HG03460 (cell line): ENCODE results near the gene SLC35E3.

Experiments used
- ATAC-seq: cut with Tn5 transposase; IDR thresholded peaks from one replicate; pipeline ENCODE4 v1.9.1; 2021; ENCODE audit not compliant: unreplicated experiment

SLC35E3 gene

GRCh38 chr12:68769941-68770340 is 24.0 kb downstream of the SLC35E3 start:
- no peak for ATAC-seq

- no peak for ATAC-seq
These were observed 25.4 kb downstream of the SLC35E3 start for GRCh38 chr12:68771223-68771925.

GRCh38 chr12:68772714-68773113 is 26.7 kb downstream of the SLC35E3 start:
- no peak for ATAC-seq

DNA sequence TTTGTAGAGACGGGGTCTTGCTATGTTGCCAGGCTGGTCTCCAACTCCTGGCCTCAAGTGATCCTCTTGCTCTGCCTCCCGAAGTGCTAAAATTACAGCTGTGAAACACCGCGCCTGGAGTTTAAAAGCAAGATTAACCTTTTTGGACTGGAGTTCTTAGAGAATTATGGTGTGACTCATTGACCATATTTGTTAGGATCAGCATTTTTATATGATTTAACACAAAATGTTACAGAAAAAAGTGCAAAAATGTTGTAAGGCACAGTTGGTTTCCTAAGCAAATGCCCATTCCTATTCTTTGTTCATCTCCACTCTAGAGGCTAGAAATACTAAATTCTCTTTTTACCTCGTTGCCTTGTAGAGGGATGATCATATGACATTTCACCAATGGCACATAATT is 27.6 kb downstream of the SLC35E3 start:
- no peak for ATAC-seq

DNA sequence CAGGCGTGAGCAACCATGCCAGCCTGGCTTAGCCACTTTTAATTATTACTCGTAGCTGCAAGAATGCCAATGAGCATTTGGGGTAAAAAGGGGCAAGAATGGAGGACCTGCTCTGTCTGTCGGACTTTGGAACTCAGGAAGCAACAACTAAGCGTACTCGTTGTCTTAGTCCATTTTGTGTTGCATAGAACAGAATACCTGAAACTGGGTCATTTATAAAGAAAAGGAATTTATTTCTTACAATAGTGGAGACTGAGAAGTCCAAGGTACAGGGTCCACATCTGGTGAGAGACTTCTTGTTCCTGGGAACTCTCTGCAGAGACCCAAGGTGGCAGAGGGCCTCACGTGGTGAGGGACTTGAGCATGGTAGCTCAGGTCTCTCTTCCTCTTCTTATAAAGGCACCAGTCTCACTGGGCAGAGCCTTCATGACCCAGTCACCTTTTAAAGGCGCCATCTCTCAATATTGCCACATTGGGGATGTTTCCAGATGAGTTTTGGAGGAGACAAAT is 29.2 kb downstream of the SLC35E3 start:
- ATAC-seq: no peak

GRCh38 chr12:68776976-68777610 is 31.1 kb downstream of the SLC35E3 start:
- ATAC-seq: no peak

DNA sequence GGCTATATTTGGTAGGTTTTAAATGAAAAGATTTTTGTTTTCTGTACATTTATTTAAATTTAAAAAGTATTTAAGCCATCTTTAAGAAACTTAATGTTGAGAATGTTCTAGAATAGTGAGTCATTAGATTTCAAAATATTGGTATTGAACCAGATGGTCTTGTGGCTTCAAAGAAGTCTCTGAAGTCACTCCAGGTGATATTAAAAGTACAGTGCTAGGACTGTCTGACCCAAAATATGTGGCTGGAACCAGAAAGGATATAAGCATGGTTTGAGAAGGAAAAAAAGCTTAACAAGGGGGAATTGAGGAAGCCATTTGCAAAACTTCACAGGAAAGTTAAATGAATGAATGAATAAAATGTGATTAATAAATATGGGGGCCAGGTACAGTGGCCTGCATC is 33.3 kb downstream of the SLC35E3 start:
- ATAC-seq: no peak

DNA sequence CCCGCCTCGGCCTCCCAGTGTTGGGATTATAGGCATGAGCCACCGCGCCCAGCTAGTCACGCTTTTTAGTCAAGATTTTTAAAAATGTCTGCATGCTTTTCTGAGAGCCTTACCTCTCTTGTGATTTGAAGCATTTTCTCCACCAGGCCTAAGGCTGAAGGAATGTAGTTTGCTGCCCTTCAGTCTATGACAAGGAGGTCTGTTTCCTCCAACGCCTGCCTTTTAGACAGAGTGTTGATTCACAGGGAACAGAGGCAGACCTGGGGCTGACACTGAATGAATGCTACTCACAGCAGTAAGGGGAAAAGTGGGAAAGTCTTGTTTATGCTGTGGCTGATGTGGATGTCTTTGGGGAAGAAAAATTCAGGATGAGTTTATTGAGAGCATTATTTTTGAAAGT is 34.8 kb downstream of the SLC35E3 start:
- no peak for ATAC-seq

- no peak for ATAC-seq
These were observed 35.8 kb downstream of the SLC35E3 start for GRCh38 chr12:68781728-68782127.

- no peak for ATAC-seq
These were observed 38.0 kb downstream of the SLC35E3 start for GRCh38 chr12:68784015-68784414.

DNA sequence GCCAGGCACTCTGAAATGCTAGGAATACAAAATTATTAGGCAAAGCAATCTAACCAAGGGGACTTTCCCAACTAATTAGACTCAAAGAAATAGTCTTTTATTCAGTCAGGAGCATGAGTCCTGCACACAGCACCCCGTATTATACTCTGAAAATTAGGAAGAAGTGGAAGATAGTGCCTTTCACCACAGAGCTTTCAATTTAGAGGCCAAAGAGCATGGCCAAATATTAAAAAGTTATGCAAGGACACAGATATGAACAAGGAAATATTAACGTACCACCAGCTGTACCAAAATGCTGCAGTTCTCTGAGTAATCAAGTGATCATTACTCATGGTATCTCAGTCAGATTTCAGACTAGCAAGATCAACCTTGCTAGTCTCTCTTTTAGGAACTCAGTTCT is 39.4 kb downstream of the SLC35E3 start:
- ATAC-seq: no peak

GRCh38 chr12:68785823-68786222 is 39.8 kb downstream of the SLC35E3 start:
- no peak for ATAC-seq

- ATAC-seq: no peak
These were observed 41.0 kb downstream of the SLC35E3 start for GRCh38 chr12:68786929-68787328.

DNA sequence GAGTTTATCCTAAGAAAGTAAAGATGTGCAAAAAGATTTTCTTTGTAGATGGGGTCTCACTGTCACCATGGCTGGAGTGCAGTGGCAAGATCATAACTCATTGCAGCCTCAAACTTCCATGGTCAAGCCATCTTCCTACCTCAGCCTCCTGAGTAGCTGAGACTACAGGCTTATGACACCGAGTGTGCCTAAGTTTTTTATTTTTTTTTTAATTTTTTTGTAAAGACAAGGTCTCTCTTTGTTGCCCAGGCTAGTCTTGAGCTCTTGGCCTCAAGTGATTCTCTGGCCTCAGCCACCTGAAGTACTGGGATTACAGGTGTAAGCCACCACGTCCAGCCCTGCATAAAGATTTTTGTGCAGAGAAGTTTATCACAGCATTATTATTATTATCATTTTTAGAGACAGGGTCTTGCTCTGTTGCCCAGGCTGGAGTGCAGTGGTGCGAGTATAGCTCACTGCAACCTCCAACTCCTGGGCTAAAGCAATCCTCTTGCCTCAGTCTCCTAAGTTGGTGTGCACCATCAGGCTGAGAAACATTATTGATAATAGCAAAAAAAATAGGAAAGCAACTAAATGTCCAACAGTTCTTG is 42.7 kb downstream of the SLC35E3 start:
- no peak for ATAC-seq

GRCh38 chr12:68789144-68789878 is 43.3 kb downstream of the SLC35E3 start:
- no peak for ATAC-seq

DNA sequence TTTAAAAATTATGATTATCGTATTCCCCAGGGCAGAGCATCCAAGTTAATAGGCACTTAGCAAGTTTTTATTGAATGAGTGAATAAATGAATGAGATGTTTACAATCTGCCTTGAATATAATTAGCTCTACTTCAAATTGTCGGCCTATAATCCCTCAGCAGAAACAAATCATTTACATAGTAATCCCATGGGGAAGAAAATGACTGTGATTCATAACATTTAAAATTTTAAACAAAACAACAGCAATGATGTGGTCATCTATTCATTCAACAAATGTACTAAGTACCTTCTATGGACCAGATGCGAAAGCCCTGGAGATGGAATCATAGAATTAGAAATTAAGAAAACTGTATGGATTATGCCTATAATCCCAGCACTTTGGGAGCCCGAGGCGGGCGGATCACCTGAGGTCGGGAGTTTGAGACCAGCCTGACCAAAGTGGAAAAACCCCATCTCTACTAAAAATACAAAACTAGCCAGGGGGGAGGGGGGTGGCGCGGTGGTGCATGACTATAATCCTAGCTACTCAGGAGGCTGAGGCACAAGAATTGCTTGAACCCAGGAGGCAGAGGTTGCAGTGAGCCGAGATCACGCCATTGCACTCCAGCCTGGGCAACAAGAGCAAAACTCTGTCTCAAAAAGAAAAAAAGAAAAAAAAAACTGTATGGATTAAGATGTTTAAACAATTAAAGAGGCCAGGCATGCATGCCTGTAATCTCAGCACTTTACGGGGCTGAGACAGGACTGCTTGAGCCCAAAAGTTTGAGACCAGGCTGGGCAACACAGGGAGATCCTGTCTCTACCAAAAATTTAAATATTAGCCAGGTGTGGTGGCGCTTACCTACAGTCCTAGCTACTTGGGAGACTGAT is 44.3 kb downstream of the SLC35E3 start:
- ATAC-seq: no peak

- no peak for ATAC-seq
These were observed 44.9 kb downstream of the SLC35E3 start for GRCh38 chr12:68790952-68791234.

- no peak for ATAC-seq
These were observed 46.0 kb downstream of the SLC35E3 start for GRCh38 chr12:68791897-68792481.

DNA sequence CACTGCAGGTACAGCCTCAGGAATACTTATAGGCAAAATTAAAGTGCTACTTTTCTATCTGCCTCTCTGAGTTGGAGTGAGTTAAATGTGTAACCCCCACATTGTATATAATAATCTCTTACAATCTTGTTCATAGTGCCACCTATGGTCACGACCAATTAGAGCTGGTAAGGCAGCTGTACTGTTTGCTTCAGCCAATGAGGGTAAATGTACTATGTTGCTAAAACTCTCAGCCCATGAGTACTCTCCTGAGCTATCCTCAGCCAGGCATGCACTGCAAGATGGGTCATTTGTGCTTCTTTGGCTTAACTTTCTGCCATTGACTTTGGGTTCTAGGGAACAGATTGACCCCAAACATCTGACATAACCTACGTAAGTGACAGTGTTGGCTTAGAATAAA is 47.0 kb downstream of the SLC35E3 start:
- ATAC-seq: peak; percentile 84

DNA sequence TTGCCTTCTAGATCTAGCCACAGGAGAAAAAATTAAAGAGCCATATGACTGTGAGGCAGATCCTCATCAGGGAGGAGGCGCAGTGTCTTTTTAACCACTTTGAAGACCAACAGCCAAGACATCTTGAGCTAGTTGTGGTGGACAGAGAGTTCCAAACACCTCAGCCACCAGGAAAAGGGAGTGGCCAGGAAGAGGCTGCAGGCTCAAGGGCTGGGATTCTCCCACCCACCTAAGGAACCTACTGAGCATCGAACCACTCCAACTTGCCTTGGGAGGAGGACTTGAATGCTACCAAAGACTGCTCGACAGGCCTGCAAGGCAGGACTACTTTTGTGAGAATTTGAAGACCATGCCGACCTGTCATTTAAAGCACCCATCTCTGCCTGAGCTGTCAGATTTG is 47.5 kb downstream of the SLC35E3 start:
- no peak for ATAC-seq
